HepG2 (cell line): Measurements from ENCODE around the gene TBC1D2B.

Experiments
- CTCF ChIP-seq: sonication (generic); formaldehyde crosslinking; IDR thresholded peaks from 2 replicates; pipeline ENCODE4 v1.5.0; 2020; ENCODE audit warnings: mild to moderate bottlenecking, missing genetic modification reagents, moderate library complexity
- GLI4 ChIP-seq: sonication (generic); formaldehyde crosslinking; IDR thresholded peaks from 2 replicates; pipeline ENCODE4 v1.5.1; 2020; ENCODE audit warnings: missing genetic modification reagents, mild to moderate bottlenecking, moderate library complexity, borderline replicate concordance
- HMGXB4 ChIP-seq, 2 experiments: sonication (generic) in 1 of 2; formaldehyde crosslinking in 1 of 2; IDR thresholded peaks; 2 replicates each; pipeline versions ENCODE4 v1.4.0 to v1.6.1; 2018 to 2020; ENCODE audit warnings: missing genetic modification reagents in 2 of 2, borderline replicate concordance in 1 of 2, low read depth in 1 of 2, mild to moderate bottlenecking in 1 of 2, missing biosample characterization in 1 of 2
- RNF2 ChIP-seq: fragments of 450-650 bp; conservative IDR thresholded peaks from 2 replicates; pipeline ENCODE4 v1.6.1; 2016; ENCODE audit warnings: low read depth
- SRSF1 ChIP-seq: fragments of 200-400 bp; formaldehyde crosslinking; optimal IDR thresholded peaks from 2 replicates; pipeline ENCODE3; 2017; ENCODE audit warnings: mild to moderate bottlenecking, low read depth, low read length, moderate library complexity
- ZNF530 ChIP-seq: sonication (generic); formaldehyde crosslinking; IDR thresholded peaks from 2 replicates; pipeline ENCODE4 v1.5.0; 2020; ENCODE audit warnings: low read depth, mild to moderate bottlenecking, missing genetic modification reagents
- ZNF672 ChIP-seq: sonication (generic); formaldehyde crosslinking; IDR thresholded peaks from 2 replicates; pipeline ENCODE4 v1.8.1; 2022; ENCODE audit warnings: missing genetic modification reagents
- TF ChIP-seq, protein P1 (sequence below): sonication (generic); formaldehyde crosslinking; IDR thresholded peaks from 2 replicates; pipeline ENCODE4 v1.8.1; 2023; ENCODE audit warnings: missing genetic modification reagents, mild to moderate bottlenecking, borderline replicate concordance
- TF ChIP-seq, protein P2 (sequence below): sonication (generic); formaldehyde crosslinking; IDR thresholded peaks from 2 replicates; pipeline ENCODE4 v1.9.0; 2021; ENCODE audit warnings: missing genetic modification reagents, mild to moderate bottlenecking, borderline replicate concordance

DNA sequence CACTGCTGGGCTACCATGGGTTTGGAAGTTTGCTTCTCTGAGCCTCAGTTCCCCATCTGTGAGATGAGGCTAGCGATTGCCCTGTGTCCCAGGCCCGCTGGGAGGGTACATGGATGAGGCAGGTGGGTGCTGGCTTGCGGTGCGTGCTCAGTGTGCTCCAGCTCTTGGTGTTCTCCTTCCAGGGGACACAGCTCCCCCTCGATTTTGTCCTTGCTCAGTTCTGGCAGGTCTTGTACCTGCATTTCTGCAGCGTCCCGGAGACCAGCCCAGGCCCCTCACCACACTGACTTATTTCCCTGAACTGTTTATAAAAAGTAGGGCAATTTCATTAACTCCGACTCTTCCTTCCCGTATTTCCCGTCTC is 95.4 kb downstream of the TBC1D2B start:
- TF ChIP-seq RNF2 (no peak), ZNF672 (CRISPR knock-in tag) (no peak), SRSF1 (no peak), CTCF (CRISPR knock-in tag) (no peak), ZNF530 (CRISPR knock-in tag) (no peak), GLI4 (CRISPR knock-in tag) (no peak), HMGXB4 (CRISPR knock-in tag; IDR thresholded peaks at IDR 0.05; ENCODE audit: borderline replicate concordance in 1 of 2, low read depth in 1 of 2) (no peak)
- TF ChIP-seq, protein P1, sequence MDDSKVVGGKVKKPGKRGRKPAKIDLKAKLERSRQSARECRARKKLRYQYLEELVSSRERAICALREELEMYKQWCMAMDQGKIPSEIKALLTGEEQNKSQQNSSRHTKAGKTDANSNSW, result no peak
- TF ChIP-seq, protein P2, sequence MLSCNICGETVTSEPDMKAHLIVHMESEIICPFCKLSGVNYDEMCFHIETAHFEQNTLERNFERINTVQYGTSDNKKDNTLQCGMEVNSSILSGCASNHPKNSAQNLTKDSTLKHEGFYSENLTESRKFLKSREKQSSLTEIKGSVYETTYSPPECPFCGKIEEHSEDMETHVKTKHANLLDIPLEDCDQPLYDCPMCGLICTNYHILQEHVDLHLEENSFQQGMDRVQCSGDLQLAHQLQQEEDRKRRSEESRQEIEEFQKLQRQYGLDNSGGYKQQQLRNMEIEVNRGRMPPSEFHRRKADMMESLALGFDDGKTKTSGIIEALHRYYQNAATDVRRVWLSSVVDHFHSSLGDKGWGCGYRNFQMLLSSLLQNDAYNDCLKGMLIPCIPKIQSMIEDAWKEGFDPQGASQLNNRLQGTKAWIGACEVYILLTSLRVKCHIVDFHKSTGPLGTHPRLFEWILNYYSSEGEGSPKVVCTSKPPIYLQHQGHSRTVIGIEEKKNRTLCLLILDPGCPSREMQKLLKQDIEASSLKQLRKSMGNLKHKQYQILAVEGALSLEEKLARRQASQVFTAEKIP (CRISPR knock-in tag), result no peak
